GM04503 (cell line): Measurements from ENCODE around the gene ETV3L.
"Not testable (repeated sequence)": the region's sequence is repeated elsewhere in the genome, so short reads cannot be mapped to it uniquely, and the experiment has no call there.

Experiments
- DNase-seq: peaks from one replicate; pipeline ENCODE4 v3.0.0-alpha.2; 2012; ENCODE audit warnings: low read depth

The ETV3L gene

DNA sequence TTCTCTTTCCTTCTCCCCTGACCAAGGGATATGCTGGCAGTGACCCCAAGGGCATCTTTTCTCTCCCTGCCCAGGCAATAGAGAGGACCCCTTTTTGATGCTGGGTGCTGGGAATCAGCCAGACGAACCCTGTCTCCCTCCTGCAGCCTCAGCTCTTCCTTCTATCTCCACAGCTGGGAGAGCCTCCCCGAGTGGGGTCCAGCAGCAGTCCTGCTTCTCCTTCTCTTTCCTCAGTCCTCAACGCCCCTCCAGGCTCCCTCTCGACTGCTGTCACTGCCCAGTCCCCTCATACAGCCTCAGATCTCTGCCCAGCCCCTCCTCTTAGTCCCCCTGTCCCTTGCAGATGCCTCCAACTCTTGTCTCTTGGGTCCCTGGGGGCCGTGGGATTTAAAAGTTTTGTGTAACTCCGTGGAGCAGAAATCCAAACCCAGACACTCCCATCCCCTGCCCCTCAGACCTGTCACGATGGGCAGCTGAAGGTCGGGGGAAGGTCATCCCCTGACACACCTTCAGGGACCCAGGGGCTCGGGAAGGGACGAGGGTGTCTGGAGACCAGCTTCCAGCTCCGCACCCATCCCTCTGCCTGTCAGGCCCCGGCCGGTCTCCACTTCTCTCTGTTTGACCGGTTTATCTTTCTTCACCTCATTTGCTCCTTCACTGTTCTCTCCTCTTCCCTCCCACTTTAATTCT, 5.8 kb upstream of the ETV3L start:
- DNase-seq, result no peak

DNA sequence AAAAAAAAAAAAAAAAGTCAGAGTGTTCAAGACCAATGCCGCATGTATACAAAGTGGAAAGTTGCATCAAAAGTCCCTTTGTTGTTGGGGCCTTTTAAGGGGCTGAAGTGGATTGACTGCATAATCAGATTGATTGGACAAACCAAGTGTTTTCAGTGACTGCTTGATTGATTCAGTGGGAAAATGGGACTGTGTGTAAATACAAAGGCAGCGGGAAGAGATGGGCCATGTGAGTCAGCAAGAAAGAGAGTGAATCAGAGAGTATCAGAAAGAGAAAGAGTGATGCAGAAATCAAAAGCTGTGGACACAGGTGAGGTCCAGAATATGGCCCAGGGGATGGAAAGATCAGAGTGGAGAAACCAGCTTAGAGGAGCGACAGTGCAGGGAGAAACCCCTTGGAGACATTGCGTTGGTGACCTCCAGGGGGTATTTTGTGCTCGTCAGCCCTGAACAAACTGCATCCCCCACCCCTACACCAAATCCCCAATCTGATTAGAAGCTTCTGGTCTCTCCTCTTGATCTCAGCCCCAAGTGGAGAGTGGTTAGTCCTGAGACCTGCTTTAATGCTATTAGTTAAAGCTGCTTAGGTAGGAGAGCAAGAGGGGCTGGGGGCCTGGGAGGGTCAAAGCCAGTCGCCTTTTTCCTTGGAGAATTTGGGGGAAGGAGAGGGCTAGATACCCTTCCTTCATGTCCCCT, 5.1 kb upstream of the ETV3L start:
- DNase-seq, result no peak

DNA sequence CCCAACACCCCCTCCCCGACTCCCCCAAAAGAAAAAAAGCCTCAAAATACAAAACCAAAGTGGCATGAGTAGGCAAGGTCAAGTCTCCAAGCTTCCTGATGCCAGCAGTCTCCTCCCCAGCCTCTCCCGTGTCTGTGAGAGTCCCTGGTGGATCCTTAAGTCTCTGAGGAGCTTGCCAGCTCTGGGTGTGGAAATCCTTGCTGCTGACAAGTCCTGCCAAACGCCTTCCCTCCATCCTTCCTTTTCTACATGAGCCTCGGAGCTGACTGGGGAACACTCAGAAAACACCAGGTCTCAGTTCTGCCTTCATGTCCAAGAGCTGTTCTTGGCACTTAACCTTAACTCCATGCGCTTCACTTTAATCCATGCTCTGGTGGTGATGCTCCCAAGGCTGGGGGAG, 3.7 kb upstream of the ETV3L start:
- no peak for DNase-seq

DNA sequence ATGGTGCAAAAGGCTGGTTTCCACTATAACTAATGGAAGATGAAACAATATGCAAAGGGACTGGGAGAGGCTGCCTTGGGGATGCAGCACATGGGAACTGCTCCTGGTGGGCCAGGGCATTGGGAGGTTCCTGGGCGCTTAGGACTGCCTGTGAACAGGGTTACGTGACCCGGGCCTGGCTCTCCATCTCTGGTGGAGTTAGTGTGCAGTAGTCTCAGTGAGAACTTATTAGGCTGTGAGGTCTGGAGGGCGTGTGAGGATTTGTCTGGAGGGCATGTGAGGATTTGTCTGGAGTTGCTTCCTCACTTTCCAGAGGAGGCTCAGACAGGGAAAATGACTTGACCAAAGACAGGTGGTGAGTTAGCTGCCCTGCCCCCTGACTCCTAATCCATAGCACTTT, 1.5 kb upstream of the ETV3L start:
- DNase-seq, result no peak

DNA sequence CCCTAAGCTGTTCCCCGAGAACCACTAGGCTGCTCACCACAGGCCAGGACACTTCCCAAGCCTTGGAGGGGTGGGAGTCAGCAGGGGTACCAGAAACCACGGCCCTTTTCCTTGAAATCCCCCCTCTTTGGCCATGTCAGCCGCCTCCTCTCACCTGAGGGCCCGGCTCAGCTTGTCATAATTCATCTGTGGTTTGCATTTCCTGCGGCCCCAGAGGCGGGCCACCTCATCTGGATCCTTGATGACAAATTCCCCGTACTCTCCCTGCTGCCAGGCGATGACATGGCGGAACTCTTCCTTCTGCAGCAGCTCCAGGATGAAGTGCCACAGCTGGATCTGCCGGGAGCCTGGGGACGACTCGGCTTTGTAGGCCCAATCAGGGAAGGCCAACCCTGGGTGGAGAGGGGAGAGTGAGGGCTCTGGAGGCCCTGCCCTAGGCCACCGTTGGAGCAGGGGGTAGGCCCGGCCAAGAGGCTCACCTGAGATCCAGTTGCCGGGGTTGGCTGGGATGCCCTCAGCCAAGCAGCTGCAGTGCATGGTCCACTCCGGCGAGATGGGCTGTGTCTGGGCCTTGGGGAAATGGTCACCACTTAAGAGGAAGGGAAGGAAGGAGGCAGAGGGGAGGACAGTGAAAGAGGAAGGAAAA, 498 bp downstream of the ETV3L start:
- DNase-seq, result not testable (repeated sequence)

DNA sequence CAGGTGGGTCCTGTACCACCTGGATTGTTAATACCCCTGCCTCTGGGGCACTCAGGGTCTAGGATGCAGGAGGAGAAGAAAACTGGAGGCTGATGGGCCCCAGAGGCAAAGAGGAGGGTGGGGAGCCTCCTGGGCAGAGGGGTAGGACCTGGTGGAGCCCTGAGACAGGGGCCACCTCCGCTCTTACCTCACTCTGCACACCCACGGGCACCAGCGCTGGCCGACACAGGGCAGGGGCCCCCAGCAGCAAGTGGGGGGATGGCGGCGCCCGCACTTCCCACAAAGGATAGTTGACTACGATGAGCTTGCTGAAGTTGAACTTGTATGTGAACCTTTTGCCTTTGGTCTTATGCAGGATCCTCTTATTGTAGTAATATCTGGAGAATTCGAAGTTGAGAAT, 1.1 kb downstream of the ETV3L start:
- no peak for DNase-seq

DNA sequence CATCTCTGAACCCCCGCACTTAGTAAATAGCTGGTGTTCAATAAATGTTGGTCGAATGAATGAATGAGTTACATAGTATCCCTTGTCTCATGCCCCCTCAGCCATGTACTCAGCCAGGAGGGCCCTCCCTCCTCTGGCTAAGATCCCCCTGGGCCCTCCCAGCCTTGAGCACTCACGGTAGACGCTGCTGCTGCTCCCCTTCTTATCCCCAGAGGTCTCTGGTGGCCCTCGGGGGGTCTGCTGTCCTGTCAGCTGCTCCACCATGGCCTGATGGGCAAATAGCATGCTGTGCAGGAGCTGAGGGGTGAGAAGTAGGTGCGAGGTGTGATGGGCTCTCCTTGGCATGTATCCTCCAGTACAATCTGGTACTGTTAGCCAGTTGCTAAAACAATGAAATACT, 1.9 kb downstream of the ETV3L start:
- DNase-seq, result no peak

DNA sequence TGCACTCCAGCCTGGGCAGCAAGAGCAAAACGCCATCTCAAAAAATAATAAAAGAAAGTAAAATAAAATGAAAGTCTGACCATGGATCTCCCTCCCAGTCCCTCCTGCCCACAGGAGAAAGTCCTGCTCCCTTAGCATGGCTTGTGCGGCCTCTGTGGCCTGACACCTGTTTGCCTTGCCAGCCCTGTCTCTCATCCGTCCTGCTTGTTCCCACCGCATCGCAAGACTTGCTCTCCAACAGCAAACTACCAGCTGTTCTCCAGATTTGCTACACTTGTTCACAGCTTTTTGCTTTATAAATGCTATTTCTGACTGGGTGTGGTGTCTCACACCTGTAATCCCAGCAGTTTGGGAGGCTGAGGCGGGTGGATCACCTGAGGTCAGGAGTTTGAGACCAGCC, 2.7 kb downstream of the ETV3L start:
- DNase-seq, result no peak

DNA sequence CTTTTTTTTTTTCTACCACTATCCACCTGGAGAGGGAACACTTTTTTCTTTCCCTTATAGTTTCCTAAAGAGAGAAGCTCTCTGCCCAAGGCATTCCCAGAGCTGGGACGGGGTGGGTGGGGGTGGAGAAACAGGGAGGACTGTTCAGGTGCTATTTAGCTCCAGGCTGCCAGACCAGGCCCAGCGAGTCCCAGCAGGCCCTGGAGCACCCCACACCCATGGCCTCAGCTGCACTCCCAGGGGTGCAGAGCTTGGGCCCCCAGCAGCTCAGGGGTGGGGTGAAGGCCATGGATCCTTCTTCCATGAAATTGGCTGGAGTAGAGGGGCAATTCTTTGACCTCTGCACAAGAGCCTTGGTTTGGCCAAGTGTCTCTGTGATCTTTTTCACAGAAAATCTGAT, 4.1 kb downstream of the ETV3L start:
- no peak for DNase-seq

DNA sequence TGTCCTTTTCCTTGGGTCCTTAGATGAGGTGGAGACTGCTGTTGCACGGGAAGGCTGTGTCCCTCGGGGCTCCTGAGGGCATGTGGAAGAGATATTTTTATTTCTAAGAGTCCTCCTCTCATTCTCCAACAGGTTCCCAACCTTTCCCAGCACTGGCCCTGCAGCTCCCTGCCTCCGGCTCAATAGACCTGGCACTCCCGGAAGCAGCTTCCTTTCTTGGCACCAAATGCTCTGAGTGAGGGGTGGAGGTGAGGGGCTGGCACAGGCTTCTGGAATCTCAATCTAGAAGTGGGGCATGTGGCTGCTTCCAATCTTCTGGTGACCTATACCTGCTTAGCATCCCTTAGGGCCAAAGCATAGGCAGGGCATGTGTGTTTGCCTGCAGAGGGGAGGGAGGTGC, 4.5 kb downstream of the ETV3L start:
- DNase-seq, result no peak

DNA sequence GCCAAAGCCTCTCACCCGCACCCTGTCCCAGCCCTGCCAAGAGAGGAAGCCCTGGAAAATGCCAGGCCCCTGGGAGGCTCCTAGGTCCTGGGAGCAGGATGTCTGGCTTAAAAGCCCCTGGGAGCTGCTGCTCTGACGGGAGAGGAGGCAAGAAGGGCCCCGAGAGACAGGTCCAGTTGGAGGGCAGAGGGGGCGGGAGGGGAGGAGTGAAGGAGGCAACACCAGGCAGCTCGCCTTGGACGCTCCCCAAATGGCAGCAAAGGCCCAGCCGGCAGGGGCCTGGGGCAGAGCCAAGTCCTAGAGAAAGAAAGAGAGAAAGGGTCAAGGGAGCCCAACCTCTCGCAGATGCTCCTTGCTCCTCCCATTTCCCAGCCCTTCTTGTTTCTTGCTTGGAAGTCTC, 6.8 kb downstream of the ETV3L start:
- no peak for DNase-seq

DNA sequence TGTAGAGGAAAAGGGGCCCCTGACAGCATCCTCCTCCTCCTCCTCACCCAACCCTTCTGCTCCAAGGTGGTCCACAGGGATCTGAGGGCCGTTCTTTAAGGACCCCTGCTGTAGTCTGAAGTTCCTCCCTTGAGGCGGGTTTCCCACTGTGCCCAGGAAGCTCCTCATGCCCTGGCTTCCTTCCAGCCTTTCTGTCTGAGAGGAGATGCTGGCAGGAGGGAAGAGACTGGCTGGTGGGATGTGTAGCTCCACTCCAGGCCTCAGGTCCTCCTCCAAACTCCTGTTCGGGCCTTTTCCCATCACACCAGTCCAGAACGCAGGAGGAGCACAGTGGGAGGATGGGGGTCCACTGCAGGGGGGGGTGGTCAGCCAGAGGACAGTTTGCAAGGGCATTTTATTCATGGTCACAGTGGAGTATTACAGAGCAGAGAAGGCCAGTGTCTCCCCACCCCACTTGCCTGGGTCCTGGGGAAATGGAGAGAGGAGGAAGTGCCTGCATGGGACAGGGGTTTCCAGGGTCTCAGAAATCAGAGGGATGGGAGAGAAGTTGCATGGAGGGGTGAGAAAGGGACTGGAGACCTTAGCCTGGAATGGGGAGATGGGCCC, 7.8 kb downstream of the ETV3L start:
- no peak for DNase-seq

DNA sequence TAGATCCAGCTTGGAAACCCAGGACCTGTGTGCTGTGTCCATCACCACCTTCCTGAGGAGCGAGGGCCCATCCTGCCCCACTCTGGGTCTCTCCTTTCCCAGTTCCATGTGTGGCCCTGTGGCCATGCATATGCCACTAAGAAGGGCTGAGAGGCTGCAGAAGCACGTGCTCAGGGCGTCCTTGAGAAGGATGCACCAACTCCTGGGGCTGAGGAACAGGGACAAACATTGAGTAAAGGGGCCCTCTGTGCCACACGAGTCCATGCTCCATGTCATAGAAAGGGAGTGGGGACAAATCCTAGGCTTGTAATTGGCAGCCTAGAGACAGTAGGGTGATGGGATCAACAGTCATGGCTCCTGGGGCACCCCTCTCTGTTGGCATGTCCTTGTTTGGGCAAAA, 8.4 kb downstream of the ETV3L start:
- DNase-seq, result no peak

DNA sequence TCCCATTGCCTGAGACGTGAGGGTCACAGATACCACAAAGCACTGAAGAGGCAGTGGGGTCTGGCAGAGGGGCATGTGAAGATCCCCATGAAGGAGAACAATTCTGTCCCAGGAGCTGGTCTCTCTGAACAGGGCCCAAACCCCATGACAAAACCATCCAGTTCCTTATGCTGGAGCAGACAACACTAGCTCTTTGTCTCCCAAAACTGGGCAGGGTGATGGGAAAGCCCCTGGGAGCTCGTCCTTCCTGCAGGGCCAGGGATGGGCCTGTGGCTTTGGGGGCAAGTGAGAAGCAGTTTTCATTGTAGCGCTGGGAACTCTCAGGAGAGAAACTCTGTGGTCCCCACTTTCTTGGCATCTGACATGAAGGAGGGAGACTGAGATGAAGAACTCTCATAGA, 8.8 kb downstream of the ETV3L start:
- no peak for DNase-seq

DNA sequence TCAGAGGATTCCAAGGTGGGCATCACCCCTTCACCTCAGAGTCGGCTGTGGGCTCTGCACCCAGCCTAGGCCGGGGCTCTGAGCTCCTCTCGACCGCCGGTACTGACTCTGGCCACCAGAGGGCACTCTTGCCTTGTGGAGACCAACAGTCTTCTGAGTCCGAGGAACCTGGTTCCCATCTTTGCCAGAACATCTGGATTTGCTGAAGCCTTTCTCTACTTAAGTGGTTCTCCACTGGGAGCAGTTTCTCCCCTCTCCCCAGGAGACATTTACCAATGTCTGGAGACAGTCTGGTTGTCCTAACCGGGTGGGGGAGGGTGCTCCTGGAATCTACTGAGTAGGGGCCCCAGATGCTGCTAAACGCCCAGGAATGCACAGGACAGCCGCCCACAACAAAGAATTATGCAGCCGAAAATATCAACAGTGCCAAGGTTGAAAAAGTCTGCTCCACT, 9.4 kb downstream of the ETV3L start:
- peak; percentile 54 for DNase-seq

DNA sequence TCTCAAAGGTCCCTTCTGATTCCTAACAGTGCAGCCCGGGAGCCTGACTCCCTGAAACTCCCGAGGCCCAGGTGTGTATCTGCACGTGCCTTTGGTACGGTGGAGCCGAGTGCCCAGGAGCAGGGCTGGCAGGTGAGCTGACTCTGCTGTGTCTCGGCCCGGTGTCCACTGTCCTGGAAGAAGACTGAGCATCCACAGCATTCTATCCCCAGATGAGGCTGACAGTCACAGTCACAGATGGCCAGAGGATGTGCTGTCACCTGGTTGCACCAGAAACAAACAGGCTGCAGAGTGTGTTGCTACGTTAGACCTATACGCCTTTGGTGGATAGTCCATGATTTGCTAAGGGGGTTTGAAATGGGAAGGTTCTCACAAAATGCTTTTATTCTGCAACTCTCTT, 9.8 kb downstream of the ETV3L start:
- no peak for DNase-seq

DNA sequence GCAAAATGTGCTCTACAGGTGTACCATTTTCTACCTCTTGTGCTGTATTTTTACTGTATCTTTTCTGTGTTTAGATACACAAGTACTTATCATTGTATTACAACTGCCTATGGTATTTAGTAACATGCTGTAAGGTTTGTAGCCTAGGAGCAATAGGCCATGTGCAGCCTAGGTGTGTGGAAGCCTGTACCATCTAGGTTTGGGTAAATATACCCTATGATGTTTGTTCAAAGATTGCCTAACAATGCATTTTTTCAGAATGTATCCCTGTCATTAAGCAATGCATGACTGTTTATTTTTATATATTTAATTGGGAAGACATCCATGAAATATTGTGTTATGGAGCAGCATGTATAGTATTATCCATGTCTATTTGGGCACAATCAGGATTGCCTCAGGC, 11.0 kb downstream of the ETV3L start:
- no peak for DNase-seq

DNA sequence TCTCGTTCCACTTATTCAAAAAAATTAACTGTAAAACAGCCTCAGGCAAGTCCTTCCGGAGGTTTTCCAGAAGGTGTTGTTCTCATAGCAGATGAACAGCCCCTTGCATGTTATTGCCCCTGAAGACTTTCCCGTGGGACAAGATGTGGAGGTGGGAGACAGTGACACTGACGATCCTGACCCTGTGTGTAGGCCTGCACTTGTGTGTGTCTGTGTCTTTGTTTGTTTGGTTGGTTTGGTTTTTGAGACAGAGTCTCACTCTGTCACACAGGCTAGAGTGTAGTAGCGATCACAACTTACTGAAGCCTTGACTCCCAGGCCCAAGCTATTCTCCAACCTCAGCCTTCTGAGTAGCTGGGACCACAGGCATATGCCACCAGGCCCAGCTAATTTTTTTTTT, 12.6 kb downstream of the ETV3L start:
- DNase-seq, result no peak

DNA sequence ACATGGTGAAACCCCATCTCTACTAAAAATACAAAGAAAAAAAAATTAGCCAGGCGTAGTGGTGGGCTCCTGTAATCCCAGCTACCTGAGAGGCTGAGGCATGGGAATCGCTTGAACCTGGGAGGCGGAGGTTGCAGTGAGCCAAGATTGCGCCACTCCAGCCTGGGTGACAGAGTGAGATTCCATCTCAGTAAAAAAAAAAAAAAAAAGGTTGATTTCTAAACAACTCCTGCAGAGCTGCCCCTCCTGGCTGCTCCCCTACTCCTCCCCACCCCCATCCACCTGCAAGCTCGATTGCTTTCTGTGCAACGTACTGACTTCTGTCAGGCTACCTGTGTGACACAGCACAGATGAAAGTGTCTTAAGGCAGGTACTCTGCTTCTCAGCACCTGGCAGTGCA, 13.3 kb downstream of the ETV3L start:
- DNase-seq, result no peak

DNA sequence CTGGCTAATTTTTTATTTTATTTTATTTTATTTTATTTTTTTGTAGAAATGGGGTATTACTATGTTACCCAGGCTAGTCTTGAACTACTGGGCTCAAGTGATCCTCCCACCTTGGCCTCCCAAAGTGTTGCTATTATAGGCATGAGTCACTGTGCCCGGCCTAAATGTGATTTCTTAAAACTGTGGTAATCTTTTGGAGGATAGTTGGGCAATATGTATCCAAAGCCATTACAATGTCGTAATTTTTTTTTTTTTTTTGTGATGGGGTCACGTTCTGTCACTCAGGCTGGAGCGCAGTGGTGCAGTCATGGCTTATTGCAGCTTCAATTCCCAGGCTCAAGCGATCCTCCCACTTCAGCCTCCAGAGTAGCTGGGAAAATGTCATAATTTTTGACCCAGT, 14.2 kb downstream of the ETV3L start:
- no peak for DNase-seq

DNA sequence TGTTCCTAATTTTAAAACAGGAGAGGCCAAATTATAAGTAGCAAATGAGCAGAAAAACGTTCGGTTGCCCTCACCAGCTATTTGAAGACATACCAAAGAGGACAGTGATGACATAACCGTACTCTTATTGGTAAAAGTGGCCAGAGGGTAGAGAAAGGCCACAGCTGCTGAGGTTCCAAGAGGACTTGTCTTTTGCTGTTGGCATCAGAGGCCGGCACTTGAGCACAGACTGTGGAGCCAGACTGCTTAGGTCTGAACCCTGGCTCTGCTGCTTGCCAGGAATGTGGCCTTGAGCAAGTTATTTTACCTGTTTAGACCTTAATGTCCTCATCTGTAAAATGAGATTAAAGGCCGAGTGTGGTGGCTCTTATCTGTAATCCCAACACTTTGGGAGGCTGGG, 14.9 kb downstream of the ETV3L start:
- DNase-seq, result no peak

DNA sequence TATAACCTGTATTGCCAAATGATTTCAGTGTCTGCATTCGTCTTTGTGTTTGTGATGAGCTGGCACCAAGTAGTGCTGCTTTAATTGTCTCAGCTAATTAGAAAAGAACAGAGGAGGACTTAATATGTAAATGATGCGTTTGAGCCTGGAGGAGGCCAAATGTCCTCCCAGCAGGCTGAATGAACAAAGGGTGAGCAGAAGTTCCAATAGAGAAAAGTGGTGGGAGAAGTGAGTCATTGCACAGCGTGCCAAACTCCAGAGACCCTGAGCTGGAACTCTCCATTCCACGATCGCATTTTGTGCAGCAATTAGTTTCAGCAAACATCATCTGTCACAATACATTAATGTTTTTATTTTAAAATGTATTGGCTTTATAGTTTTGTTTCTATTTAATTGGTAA, 17.9 kb downstream of the ETV3L start:
- DNase-seq, result no peak

DNA sequence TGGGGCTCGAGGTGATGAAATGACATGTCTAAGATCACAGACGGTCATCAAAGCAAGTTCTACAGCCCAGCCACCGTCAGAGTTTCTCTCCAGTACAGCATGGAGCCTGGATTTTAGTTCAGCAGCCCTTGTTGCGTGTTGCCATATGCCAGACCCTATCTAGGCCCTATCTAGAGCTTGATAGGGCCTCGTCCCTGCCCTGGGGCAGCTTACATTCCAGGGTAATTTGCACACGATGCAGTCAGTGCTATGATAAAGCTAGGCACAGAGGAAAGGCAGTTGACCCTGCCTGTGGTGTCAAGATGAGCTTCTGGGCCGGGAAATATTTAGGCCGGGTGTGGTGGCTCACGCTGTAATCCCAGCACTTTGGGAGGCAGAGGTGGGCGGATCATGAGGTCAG, 18.9 kb downstream of the ETV3L start:
- no peak for DNase-seq
